CD4-positive, alpha-beta T cell treated with Interleukin-4 for 4 hours (primary cell): Measurements from ENCODE around the gene HBG2.
"Not testable (repeated sequence)": the region's sequence is repeated elsewhere in the genome, so short reads cannot be mapped to it uniquely, and the experiment has no call there.

Source experiments
- DNase-seq: peaks from one replicate; pipeline ENCODE4 v3.0.0-alpha.2; 2020

The HBG2 gene

DNA sequence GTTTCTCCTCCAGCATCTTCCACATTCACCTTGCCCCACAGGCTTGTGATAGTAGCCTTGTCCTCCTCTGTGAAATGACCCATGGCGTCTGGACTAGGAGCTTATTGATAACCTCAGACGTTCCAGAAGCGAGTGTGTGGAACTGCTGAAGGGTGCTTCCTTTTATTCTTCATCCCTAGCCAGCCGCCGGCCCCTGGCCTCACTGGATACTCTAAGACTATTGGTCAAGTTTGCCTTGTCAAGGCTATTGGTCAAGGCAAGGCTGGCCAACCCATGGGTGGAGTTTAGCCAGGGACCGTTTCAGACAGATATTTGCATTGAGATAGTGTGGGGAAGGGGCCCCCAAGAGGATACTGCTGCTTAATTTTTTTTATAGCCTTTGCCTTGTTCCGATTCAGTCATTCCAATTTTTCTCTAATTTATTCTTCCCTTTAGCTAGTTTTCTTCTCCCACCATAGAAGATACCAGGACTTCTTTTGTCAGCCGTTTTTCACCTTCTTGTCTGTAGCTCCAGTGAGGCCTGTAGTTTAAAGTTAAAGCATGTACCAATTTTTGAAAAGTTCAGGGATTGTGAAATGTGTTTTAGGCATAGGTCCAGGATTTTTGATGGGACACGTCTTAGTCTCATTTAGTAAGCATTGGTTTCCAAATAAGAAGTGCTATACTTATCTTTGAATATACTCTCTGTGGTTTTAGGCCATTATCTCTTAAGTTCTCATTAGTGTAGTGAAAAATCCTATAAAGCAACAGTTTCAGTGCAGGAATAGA is at the start of gene HBG2:
HBG2 (minus strand) TSS at position 136 of the 768 bp plus-strand sequence; CDS start at position 83, 53 bp downstream.
- DNase-seq: not testable (repeated sequence)

DNA sequence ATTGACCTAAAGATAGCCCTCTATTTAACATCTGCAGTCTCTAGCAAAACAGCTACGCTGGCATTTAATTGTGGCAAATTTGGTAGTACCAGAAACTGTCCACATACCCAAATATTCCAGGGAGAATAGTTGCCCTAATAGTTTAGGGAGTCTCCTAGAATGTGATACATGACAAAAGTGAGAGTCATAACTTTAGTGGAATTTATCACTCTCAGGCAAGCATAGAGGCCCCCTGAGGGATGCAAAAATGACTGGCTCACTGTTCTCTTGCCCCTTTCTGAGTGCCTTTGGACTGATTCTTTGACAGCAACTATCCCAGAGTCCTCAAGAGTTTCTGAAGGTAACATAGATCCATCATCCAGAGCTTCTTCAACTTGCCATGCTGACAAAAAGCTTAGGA is 49.5 kb upstream of the HBG2 start:
- DNase-seq: no peak

DNA sequence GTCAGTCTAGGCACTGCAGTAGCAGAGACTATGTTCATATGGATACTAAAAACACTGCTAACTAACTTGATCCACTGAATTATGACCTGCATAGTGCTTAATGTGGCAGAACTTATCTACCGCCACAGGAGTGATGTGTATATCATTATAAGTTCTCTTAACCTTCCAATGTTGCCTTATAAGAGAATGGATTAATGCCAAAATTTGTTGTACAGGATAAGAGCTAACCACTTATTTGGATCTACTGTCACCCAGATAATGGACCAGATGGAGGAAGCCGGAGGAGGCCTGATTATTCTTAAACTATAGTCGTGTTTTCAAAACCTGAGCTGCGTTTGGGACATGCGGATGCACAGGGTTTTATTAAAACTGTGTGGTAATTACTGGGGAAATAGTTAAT is 49.0 kb upstream of the HBG2 start:
- DNase-seq: no peak

DNA sequence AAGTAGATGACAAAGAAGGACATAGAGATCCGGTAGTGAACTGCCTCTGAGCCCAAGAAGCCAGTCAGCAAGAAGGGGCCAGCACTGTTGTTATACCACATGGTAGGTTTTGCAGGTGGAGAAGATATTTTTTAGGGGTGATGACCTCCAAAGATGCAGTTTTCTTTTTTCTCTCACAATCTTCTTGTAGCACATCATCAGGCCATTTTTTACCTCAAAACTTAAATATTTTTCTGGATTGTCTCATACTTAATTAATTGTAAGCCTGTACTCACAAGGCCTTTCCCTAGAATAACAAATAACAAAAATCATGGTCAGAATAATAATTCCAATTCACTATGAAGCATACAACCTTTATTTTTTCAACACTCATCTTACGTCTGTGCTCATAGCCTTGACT is 47.3 kb upstream of the HBG2 start, which contains the start of gene OR51B4:
OR51B4 (minus strand) TSS at position 101 of the 400 bp plus-strand sequence; CDS start at position 101, 0 bp downstream.
- DNase-seq: no peak

DNA sequence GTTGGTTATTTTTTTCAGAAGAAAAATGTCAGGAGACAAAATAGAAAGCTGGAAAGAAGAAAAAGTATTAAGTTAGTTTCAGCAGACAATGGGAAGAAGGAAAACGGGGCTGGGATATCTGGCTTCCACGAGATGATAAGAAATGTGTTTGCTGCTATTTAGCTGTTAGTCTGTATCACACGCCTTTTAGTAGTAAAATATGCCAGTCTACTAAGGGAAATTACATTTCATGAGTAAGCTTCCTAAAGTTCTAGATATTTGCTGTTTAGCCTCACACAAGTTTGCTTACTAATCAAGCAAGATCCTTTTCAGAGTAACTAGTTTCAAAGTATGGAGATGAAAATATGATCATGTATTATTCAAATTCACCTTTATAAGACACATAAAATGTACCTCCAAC is 45.7 kb upstream of the HBG2 start:
- DNase-seq: no peak

DNA sequence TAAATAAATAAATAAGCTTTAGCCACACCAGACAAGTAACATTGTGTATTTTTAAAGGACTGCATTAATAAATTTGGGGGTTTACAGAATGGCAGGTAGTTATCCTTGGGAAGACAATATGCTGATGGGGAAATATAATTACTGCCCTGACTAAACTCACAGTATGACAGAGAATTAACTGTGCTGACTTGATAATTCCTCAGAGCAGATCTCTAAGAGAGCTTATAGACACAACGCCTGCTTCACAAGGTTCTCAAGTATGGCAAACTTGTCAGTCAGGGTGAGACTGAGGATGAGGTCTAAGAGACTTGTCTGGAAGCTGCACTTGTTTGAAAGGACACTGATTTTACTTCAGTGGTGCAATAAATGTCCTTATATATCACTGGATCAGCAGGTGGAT is 43.9 kb upstream of the HBG2 start:
- no peak for DNase-seq

DNA sequence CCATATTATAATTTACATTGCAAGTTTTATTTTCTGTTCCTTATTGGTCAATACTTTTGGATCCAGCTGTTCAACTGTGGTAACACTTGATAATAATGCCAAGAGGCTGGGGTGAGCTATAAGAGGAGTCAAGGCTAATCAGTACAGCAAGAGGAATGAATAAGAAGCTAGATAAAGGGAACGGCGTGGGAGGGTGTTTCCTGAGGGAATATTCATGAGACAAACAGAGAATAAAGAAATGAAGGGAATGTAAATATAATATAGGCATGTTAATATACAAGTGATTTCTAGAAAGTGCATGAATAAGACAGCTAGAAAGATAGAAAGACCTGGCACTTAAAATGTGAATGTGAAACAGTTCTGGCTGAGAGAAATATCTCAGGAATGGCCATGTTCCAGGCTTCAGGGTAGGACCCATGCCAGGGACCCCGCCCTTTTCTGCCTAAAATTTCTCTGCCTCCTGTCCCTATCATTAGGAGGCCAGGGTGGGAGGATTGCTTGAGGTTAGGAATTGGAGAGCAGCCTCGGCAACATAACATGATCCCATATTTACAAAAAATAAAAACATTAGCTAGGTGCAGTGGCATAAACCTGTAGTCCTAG is 43.2 kb upstream of the HBG2 start:
- no peak for DNase-seq

DNA sequence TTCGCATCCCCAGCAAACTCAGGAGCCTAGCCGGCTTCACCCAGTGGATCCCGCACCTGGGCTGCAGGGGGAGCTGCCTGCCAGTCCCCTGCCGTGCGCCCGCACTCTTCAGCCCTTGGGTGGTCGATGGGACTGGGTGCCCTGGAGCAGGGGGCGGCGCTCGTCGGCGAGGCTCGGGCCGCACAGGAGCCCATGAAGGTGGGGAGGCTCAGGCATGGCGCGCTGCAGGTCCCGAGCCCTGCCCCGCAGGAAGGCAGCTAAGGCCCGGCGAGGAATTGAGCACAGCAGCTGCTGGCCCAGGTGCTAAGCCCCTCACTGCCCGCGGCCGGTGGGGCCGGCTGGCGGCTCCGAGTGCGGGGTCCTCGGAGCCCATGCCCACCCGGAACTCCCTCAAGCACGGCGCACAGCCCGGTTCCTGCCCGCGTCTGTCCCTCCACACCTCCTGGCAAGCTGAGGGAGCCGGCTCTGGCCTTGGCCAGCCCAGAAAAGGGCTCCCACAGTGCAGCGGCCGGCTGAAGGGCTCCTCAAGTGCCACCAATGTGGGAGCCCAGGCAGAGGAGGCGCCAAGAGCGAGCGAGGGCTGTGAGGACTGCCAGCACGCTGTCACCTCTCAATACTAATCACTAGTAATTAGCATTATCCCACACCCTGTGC is 39.9 kb upstream of the HBG2 start:
- not testable (repeated sequence) for DNase-seq

DNA sequence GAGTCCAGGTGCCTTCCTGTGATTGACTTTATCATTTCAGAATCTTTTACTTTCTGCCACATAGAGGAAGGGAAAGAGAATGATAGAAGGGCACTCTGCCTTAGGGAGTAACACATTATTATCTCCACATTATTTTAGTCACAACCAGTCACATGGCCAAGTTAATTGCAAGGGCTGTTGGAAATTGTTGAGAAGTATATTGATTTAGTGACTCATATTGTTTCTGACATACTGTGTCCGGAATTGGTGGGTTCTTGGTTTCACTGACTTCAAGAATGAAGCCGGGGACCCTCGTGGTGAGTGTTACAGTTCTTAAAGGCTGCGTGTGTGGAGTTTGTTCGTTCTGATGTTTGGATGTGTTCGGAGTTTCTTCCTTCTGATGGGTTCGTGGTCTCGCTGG is 38.4 kb upstream of the HBG2 start:
- DNase-seq: no peak

DNA sequence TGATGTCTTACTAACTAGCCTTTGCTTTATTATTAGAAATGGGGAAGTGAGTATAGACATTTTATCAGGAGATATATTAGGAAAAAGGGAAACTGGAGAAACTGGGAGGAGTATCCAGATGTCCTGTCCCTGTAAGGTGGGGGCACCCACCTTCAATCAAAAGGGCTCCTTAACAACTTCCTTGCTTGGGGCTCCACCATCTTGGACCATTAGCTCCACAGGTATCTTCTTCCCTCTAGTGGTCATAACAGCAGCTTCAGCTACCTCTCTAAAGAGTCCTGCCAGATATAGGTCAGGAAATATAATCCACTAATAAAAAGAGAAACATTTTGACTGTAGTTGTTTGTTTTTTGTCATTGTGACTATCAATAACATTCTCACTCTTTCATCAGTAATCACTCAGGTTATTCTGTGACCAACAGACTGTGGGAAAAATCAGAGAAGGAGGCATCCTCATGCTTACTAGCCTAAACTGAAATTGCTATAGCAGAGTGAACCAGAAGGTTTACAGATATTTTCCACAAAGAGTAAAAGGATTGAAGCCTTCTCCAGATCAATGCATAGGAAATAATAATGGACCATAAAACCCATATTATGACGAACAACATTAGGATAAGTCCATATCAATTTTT is 36.7 kb upstream of the HBG2 start:
- no peak for DNase-seq

DNA sequence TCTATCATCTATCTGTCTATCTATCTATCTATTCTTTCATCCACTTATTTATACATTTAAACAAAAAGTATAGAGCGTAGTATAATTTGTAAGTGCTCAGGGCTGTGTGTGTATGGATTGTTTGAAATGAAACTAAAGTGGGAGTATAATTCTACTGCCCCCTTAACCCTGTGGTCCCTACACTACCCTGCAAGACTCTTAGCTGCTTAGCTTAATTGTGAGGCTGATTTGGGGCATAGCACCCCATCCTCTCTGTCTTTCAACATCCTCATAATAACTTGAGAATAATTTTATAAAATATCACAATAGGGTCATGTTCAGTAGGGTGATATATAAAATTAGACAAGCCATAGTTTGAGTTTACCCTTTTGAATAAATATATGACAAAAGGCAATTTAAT is 35.5 kb upstream of the HBG2 start:
- DNase-seq: no peak

DNA sequence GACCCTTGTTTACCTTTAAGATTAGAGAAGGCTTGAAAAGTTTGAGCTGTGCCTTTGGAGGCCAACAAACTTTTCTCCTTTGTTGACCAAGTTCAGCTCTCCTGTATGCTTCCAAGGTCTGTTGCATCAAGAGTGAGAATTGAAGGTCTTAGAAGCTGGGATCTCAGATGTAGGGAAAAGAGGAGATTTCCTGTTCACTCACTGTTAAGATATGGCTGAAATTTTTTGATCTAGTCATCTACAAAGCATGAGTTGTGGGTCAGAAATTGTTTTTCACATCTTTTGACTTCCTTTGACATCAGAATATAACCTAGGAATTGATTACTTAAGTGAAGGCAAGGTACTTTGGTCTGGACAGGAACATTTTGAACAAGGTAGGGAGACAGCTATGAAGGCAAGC is 35.1 kb upstream of the HBG2 start:
- DNase-seq: no peak

DNA sequence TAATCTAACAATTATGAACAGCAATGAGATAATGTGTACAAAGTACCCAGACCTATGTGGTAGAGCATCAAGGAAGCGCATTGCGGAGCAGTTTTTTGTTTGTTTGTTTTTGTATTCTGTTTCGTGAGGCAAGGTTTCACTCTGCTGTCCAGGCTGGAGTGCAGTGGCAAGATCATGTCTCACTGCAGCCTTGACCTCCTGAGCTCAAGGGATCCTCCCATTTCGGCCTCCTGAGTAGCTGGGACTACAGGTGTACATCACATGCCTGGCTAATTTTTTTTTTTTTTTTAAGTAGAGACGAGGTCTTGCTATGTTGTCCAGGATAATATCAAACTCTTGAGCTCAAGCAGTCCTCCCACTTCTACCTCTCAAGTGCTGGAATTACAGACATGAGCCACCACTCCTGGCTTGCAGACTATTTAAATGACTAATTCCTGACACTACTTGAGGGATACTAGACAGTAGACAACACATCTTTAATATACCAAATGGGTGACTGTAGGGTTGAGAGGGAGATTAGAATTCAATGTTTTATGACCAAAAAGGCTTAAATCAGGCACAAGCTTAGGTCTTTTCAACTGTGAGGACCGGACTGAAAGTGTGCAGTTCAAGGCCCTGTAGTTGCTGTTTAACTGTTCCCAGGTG is 34.4 kb upstream of the HBG2 start:
- no peak for DNase-seq

DNA sequence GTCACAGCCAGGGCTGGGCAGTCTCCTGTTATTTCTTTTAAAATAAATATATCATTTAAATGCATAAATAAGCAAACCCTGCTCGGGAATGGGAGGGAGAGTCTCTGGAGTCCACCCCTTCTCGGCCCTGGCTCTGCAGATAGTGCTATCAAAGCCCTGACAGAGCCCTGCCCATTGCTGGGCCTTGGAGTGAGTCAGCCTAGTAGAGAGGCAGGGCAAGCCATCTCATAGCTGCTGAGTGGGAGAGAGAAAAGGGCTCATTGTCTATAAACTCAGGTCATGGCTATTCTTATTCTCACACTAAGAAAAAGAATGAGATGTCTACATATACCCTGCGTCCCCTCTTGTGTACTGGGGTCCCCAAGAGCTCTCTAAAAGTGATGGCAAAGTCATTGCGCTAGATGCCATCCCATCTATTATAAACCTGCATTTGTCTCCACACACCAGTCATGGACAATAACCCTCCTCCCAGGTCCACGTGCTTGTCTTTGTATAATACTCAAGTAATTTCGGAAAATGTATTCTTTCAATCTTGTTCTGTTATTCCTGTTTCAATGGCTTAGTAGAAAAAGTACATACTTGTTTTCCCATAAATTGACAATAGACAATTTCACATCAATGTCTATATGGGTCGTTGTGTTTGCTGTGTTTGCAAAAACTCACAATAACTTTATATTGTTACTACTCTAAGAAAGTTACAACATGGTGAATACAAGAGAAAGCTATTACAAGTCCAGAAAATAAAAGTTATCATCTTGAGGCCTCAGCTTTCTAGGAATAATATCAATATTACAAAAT is 33.7 kb upstream of the HBG2 start:
- DNase-seq: no peak

DNA sequence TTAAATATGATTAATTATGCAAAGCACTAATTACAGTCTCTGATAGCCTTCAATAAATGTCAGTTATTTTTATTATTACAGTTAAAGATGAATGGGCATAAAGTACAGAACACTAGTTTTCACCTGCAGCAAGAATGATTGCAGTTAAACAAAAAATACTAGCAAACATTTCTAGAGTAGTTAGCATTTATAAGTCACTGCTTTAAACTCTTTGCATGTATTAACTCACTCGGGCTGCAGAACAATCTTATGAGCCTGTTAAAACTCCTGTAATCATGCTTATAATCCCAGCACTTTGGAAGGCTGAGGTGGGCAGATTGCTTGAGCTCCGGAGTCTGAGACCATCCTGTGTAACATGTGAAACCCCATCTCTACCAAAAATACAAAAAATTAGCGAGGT is 32.3 kb upstream of the HBG2 start:
- DNase-seq: no peak

DNA sequence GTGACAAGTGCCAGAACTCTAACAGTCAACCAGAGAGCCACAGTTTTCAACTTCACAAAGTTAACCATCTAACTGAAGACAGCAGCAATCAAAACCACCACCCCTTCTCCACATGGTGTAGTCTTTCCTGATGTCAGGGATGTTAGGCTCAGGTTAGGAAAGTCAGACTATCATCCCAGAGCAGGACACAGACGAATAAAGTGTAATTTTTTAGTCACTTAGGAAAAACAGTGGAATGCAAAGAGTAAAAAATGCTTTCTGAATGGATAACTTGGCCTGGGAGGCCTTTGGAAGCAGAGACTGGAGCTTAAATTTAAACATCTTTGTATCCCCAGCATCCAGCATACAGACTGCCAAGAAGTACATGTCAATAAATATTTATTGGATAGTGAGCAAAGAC is 31.8 kb upstream of the HBG2 start:
- no peak for DNase-seq

DNA sequence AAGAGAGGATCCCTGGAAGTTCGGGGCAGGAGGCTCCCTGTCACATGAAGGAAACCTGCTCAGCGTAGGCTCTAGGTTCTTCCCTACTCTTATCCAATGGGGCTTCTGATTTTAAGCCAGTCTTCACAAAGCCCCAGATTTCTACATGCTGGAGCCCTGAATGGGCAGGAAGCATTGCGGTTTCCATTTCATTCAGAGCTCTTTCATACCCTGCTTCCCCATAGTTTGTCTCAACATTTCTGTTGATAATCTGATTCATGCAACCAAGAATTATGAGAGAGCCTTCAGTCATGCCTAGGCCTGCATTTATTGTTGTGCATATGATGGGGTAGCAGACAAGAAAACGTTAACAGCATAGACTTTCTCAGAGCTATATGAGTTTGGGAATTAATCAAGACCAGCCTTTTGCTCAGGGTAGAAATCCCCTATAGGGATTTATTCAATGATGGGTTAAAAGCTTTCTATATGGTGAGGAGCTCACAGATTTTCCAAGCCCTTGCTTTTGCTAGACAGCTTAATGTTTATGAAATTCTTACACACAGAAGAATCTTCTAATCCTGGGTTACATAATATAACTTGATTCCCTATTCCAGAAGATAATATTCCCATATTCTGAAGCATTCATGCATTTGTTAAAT is 31.2 kb upstream of the HBG2 start:
- DNase-seq: no peak

DNA sequence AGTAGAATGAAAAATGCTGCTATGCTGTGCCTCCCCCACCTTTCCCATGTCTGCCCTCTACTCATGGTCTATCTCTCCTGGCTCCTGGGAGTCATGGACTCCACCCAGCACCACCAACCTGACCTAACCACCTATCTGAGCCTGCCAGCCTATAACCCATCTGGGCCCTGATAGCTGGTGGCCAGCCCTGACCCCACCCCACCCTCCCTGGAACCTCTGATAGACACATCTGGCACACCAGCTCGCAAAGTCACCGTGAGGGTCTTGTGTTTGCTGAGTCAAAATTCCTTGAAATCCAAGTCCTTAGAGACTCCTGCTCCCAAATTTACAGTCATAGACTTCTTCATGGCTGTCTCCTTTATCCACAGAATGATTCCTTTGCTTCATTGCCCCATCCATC is 30.1 kb upstream of the HBG2 start:
- no peak for DNase-seq

DNA sequence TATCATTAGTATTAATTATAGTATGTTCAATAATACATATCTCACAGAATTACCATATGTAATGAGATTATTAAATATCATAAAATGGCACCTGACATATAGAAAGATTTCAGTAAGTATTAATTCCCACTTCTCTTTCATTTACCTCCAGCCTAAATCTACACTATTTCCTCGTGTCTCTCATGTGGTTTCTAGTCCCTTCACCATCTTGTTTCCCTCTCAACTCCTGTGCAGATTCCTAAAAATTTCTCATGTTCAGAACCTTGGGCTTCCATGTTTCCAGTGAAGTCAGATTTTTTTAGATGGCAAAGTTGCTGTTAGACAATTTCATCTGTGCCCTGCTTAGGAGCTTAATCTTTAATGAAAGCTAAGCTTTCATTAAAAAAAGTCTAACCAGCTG is 29.3 kb upstream of the HBG2 start:
- no peak for DNase-seq

DNA sequence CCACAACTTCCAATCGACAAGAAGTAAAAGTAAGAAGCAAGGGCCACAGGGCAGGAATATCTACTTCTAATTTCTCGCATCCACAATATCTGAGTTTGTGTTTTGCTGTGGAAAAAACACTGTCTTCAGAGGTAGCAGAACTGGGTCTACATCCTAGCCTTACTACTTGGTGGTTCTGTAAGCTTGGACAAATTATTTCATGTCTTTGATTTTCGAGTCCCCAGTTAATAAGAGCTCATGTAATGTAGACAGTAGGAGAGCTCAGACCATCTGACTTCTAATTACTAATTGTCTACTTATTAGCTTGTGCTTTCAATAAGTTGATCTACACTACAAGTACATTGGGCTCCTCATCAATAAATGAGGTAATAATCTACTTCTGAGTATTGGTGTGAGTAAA is 28.5 kb upstream of the HBG2 start:
- no peak for DNase-seq

DNA sequence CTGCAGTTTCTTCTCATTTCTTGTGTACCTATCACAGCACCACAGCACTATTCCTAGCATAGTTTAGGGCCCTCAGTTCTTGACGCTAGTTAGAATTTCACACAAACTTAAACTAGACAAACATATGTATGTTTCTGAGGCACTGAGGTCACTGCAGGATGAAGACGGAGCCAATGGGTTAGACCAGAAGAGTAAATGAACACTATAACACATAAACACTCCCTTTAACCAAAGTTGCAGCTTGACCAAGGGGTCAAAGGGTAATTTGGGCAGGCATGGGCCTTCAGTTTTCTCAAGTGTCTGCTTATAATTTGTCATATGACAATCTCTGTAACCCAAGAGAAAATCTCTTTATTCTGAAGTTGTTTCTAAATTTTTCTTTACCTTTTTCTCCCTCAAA is 28.0 kb upstream of the HBG2 start:
- no peak for DNase-seq

DNA sequence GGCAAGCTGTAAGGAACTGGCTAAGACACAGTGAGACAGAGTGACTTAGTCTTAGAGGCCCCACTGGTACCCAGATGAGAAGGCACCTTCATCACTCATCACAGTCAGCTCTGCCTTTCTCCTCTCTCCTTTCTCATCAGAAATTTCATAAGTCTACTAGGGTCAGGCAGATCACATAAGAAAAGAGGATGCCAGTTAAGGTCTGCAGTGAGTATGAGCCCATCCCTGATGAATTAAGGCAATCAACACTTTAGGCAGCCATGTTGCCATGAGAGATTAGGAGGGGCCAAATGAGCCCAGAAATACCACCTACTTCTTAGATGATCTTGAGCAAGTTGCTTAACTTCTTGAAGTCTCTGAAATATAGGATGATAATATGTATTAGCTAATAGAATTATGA is 27.0 kb upstream of the HBG2 start:
- DNase-seq: no peak
